Right forelimb (tissue), 1 donor: ENCODE data around the gene PLA2G4B.

Experiments
- DNase-seq: peaks from one replicate; pipeline ENCODE4 v3.0.0-alpha.2; 2018

PLA2G4B gene

DNA sequence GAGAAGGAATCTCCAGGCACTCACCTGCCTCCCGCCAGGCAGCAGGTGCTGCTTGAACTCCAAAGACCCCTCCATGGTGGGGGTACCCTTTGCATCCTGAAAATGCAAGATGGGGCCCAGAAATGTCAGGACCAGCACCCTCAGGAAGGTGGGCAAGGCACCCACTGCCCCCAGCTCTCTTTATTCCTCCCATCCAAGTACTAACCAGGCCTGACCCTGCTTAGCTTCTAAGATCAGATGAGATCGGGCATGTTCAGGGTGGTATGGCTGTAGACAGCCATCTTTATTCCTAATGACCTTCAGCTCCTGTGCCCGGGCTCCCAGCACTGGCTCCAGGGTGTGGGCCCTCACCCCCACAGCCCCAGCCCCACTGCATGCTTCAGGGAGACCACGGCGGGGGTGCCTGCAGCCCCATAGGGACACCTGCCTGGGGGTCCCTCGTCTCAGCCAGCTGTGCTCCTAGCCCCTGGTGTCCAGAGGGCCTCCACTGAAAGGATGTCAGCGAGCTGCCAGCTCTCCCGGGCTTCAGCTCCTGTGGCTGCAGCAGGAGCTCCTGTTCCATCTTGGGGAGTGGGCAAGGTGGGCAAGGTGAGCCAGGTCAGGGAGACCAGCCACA, 13.2 kb downstream of the PLA2G4B start:
- no peak for DNase-seq

DNA sequence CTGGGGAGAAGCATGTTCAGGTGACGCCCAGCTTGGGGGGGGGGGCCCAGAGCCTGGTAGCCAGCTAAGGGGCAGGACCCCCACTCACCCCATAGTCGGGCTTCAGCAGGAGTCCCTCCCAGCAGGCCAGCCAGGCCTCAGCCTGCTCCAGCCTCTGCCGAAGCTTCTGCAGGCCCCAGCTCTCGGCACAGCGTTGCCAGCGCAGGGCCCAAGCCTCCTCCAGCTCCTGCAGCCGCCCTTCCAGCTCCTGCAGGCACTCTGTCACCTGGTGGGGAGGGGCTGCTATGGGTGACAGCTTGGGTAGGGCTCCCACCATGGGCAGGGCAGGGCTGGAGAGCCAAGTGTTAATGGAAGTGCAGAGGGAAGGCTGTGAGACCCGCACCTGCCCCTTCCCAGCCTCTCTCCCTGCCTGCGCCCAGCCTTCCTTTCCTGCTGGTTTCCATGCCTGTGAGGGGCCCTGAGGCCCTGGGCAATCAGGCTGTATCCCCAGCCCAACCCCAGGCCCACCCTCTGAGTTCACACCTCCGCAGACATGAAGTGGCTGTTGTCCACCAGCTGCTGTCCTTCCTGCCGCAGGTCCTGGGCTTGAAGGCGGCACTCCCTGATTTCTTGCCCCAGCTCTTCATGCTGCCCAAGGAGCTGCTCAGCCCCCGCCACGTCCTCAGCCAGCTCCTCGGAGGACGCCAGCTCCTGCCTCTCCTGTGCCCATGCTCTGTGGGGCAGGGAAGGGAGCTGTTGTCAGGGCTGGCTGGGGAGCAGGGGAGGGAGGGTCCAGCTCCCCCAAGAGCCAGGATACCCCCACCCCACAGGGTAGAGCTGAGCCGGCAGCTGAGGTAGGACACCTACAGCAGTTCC, 14.3 kb downstream of the PLA2G4B start:
- no peak for DNase-seq

DNA sequence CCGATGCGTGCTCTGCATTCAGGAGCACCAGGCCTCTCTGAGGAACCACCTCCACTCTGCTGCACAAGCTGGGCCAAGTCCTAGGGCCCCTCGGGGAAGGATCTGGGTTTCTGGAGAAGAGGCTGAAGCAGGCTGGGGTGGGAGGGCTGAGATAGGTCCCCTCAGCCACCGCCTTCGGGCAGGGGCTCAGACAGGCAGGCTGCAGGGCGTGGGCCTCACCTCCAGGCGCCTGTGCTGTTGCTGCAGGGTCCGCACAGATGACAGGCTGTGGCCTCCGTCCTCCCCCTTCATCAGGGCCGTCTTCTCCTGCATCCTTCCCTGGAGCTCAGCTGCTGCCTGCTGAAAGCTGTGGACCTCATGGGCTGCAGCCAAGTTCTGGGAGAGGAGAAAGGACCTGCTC, 15.2 kb downstream of the PLA2G4B start:
- DNase-seq, result no peak

DNA sequence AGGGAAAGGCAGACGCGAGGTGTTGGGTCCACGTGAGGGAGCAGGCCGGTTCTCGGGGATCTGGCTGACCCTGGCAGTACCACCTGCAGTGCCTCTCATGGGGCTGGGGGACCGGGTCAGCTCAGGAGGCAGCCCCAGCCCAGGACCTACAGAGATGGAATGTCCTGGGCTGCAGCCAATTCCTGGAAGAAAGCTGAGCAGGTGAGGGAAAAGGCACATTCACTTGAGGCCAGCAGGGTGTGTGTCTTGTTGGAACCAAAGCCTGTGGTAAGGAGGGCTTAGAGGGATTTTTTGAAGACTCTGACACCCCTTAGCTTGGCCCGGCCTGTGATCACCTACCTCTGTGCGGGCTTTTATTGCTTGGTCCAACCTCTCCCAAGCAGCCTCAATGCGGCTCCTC, 15.8 kb downstream of the PLA2G4B start:
- DNase-seq, result no peak

DNA sequence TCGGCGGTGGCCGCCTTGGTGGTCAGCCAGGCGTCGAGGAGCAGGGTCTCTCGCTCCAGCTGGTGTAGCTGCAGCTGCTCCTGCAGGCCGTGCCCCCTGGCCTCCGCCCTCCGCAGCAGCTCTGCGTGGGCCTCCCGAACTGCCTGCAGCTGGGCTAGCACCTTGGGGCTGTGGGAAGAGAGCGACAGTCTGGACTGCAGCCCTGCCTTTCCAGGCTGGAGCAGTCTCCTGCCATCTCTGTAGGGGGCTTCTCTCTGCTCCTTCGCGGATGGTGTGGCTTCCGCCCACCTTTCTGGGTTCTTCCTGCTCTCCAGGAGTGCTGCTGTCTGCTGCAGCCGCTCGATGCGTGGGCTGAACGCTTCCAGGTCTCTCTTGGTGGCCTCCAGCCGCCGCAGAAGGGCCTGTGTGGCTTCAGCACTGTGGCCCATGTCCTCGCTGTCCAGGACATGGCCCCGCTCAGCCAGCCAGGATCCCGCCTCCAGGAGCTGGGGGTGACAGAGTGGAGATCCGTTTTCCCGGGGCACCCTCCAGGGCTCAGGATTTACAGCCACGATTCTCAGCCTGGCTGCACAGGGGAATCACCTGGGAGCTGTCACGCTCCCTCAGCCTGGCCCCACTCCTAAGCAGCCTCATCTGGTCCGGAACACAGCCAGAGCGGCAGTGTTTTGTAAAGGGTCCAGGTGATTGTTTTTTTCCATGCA, 16.8 kb downstream of the PLA2G4B start:
- DNase-seq, result no peak

DNA sequence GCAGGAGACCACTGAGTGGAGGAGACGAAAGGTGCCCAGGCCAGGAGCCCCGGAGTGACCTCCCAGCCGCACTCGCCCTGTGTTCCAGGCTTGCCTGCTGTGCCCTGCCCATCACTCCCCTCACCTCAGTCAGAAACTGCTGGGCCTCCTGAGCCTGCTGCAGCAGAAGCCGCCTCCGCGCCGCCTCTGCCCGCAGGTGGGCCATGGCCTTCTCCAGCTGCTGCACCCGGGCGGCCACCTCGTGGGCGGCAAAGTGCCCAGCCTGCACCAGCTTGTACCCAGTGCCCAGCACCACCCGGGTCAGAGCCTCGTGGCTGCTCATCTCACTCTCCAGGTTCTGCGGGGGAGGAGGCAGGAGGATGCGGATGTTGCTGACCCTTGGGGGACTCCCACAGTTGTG, 17.6 kb downstream of the PLA2G4B start:
- no peak for DNase-seq

DNA sequence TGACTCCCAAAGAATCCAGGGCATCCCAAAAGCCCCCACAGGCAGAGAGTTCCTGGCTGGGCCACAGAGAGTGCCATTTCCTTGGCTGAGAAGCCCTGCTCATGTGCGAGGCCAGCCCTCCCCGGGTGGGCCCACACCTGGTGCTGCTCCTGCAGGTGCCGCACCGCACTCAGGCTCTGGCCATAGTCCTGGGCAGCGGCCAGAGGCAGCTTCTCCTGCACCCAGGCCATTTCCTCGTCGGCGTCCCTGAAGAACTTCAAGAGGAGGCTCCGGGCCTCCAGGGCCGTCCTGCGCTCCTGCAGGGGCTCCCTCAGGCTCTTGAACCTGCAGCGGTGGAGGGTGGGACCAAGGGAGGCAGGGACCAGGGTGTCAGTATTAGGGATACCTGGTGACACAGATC, 18.1 kb downstream of the PLA2G4B start:
- DNase-seq, result no peak

DNA sequence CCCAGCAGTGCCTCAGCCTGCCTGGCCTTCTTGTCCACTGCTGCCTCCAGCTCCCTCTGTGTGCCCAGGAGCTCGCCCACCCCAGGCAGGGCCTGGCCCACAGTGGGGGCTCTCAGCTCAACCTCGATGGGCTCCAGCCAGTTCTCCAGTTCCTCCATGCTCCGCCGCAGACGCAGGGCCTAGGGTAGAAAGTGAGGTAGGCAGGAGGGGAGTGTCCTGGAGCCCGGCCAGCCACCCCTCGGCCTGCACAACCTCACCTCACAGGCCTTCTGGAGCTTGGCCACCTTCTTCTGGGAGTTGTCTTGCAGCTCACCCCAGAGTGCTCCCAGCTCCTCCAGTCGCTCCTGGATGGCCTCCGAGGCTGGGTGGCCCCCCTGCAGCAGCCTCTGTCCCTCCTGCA, 18.7 kb downstream of the PLA2G4B start:
- no peak for DNase-seq

DNA sequence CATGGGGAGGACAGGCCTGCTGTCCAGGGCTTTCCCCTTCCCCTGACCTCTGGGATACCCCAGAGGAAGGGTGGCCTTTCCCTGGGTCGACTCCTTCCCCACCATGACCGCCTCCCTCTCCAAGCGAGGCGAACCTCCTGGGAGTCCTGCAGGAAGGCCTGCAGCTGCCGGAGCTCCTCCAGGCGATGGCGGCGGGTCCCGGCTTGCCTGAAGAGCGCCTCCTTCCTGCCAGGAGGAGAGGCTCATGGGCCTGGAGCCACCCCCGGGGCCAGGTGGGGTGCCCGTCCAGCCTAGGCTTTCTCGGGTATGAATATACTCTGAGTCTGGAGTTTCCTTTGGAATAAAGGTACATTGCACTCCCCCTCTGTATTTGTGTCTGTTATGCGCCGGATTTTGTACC, 20.1 kb downstream of the PLA2G4B start:
- no peak for DNase-seq

DNA sequence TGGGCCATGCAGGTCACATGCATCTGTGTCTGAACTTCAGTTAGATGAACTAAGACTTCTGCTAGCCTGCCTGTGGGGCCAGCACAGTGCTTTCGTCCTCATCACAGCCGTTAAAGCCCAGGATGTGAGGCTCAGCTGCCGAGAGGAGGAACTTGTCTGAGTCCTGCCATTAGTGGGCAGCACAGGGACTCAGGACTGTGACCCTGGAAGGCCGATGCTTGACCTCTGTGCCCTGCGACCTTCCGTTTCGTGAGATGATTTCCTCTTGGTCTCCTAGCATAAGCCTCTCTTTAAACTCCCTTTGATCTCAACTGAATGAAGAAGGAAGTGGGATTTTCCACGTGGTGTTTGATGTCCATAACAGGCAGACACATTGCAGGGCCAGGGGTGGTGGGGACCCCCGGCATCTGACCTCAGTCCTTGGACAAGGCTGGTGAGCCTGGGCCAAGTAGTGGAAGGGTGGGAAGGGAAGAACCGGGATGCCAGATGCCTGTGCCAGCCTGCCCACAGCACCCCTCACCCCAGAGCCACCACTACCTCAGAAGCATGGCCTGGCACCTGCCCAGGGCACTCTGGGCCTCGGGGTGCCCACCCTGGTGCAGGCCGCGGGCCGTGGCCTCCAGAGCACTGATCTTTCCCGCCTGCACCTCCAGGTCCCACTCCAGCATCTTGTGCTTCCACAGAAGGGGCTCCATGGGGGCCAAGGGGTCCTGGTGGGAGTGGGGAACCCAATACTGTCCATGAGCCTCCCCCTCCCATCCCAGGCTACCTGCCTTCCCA, 21.6 kb downstream of the PLA2G4B start:
- DNase-seq, result no peak

DNA sequence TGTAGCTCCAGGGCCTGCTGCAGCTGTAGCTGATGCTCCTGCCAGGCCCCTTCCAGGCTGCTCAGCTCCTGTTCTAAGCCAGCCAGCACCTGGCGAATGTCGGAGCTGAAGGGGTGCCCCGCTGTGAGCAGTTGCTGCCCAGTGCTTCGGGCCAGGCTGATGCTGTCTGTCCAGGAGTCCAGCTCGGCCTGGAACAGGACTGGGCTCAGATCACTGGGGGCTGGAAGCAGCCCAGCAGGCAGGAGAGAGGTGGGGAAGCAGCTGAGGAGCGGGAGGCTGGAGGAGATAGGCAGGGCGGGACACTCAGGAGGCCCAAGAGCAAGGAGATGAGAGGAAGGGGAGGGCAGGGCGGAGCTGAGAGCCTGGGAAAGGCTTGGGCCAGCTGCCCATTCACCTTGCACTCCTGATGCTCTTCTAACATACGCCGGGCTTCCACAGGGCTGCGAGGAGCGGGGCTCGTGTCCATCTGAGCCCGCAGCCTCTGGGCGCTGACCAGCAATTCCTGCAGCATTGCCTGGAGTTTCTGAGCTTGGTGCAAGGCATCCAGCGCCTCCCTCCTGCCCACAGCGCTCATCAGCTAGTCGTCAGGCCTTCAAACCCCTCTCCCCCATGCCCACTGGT, 23.2 kb downstream of the PLA2G4B start:
- DNase-seq, result no peak

DNA sequence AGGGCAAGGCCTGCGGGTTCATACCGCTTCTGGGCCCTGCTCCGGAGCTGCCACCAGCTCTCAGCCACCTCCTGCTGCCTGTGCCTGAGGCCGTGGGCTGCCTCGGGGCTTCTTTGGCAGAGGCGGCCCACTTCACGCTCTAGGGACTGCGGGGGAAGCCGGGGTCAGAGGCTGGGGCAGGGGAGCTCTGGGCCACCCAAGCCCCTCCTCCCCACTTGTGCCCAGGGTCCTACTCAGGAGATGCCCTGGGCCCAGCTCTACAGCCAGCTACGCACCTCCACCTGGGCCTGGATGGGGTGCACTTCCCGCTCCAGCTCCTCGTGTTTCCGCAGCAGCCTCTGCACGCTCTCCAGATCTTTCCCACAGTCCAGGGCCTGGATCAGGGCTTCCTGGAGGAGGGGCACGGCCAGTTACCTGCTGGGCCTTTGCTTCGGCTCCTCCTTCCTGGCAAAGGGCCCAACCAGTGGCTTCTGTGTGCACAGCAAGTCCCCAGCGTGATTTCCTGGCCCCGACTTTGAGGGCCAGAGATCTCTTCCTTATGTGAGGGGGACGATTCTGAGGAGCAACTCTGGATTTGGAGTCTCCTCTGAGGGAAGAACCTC, 24.0 kb downstream of the PLA2G4B start:
- no peak for DNase-seq

DNA sequence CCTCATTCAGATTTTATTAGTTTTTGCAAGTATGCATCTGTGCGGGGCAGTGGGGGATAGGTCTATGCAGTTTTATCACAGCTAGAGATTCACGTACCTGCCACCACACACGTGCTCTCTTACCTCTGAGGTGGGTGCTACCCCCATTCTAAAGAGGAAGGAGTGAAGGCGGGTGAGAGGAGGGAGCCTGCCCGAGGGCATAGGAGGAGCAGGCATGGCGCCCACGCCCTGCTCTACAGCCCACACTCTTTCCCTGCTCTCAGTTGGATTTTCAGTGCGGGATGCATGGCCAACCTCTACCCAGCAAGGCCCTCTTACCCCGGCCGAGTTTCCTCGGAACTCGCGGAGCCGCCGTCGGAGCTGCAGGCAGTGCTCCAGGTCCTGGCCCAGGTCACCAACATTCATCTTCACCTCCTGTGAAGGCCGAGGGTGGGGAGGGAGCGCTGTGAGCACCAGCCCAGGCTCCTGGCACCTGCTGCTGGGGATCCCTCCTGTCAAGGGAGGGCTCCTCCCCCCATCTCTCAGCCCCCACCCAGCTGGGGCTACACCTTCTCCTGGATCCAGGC, 26.9 kb downstream of the PLA2G4B start:
- no peak for DNase-seq

DNA sequence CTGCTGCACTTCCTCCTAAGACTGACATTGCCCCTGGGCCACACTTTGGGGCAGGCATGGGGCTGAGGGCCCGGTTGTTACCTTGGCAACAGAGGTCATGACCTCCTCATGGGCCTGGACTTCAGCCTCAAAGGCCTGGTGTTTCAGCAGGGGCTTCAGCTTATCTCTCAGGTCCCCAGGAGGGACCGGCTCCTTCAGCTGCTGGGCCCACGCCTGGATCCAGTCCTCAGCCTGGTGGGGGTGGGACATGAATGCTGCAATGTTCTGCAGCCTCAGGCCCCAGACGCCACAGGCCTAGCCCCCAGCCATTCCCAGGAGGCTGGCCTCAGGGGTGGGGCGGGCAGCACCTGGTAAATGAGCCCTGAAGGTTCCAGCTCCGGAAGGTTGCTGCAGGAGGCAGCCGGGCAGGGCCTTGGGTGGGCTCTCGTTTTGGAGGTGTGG, 27.6 kb downstream of the PLA2G4B start:
- DNase-seq, result no peak

DNA sequence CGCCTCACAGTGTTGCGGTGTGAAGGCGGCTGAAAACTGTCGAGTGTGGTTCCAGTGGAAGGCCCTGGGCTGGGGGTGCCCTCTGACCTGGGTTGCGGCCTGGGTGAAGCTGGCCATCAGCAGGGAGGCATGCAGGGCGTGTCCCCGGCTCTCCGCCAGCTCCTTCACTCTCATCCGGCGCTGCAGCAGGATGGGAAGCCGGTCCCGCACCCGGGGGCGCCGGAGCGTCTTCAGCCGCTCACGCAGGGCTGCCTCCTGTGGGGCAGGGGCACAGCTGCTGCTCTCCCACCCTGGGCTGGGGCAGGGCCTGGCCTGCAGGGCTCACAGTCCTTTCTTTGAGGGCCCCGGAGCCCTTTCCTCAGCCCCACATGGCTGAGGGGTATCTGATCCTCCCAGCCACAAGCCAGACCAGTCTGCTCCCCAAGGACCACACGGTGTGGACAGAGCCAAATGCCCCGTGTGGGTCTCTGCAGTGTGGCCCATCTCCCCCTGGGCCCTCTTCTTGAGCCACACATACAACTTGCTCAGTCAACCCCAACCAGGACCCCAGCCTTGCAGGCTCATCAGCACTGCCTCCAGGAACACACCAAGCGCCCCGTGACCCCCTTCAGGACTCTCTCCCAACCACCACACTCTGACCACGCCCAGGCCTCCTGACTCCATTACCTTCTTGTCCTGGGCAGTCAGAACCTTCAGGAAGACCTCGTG, 28.4 kb downstream of the PLA2G4B start:
- DNase-seq, result no peak

DNA sequence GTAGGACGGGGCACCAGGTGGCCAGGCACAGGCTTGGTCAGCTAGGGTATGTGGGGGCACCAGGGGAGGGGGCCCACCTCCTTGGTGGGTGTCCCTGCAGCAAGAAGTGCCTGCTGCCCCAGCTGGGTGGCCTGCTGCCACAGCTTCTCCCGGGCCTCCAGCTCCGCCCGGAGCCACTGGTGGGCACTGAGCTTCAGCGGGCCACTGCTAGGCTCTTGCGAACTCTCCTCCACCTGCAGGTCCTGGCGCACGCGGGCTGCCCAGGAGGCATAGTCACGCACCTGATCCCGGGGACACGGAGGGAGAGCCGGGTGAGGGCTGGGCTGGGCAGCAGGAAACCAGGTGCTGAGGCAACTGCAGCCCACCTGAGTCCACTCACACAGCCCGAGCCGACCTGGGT, 29.7 kb downstream of the PLA2G4B start:
- no peak for DNase-seq

DNA sequence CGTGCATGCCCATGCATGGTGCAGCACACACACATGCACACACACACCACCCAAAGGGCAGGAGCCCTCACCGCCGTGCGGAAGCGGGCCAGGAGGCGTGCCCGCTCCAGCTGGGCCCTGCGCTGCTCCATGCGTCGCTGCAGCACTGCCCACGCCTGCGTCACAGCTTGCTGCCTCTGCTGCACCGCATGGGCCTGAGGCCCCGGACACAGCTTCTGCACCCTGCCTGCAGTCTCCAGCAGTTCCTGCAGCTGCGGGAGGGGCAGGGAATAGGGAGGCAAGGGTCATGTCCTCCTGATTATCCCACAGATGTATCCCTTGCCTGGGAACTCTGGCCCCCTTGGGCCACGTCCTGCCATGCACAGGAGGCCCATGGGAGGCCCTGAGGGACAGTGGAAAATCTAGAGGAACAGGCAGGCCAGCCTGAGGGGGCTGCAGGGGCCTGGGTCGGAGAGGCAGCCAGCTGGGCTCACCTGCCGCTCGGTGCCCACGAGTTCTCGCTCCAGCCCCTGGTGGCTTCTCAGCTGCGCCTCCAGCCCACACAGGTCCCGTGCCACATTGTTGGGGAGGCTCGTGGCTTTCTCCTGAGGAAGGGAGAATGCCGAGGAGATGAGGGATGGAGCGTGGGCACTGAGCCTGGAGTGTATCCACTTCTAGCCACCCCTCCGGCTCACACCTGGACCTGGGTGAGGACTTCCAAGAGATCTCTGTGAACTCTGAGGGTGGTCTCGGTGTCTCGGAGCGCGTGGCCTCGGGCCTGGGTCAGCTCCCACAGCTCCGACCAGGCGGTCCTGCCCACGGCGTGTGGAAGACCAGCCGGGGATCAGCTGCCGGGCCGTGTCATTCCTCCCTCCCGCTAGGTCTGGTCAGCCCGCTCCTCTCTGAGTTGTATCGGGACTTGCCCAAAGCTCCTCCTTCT, 31.4 kb downstream of the PLA2G4B start:
- DNase-seq, result no peak

DNA sequence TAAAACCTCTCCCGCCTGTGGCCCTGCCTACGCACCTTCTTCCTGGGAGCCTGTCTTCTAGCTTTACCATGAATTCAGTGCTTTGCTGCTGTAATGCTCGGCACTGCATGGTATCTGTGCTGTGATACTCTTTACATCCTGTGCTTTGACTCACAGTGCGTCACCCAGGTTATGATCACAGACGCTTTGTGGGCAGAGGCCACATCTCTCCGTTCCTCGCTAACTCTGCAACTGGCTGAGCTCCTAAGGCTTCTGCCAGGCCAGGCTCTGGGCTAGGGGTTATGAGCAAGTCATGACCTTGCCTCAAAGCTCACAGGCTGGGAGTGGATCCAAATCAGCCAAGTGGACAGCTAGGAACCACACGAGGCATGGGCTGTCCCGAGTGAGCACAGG, 32.0 kb downstream of the PLA2G4B start:
- no peak for DNase-seq

DNA sequence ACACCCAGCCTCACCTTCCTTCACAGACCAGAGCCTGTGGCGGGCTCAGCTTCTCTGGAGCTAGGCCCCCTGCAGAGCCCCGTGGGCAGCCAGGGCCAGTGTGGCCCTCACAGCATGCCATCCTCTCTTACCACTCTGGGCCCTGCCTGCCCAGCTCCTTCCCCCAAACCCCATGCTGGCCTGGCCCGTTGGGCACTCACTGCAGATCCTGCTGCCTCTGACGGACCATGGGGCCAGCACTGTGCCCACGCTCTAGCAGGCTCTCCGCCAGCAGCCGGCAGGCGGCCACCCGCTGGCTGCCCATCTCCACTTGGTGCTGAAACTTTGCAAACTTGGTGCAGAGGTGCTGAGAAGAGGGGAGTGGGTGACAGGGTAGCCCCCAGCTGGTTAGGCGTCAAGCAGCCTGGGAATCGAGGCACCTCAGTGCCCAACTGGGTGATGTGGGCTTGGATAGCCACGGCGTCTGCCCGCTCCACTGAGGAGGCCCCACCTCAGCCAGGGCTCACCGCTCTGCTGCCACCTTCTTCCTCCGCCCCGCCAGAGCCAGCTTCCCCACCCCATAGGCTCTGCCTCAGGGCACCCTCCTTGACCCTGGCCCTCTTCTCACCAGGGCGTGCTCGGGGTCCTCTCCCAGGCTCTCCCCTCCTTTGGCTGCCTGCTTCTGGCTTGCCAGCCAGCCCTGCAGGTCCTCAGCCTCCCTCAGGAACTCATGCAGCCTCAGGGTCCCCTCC, 32.7 kb downstream of the PLA2G4B start:
- DNase-seq, result no peak
